ENCODE measurements around the gene AFAP1. TPM values are rescaled to one million over a fixed set of nuclear protein-coding genes. Genes with fewer than 3 reads are reported as not detected.

The AFAP1 gene
- total RNA-seq, 1 donor from 2014 or later = 6.7 TPM

GRCh38 chr4:7717161-7717560 is 222.5 kb downstream of the AFAP1 start:
- no peak overlapping the region for H3K4me3 Mint-ChIP-seq
- TF ChIP-seq EZH2 (IDR thresholded peaks at IDR 0.05) = no peak
- no peak for TF ChIP-seq CTCF (IDR thresholded peaks at IDR 0.05)
- no peak for TF ChIP-seq EZH2phosphoT487 (IDR thresholded peaks at IDR 0.05)
- no peak overlapping the region for H3K4me2 ChIP-seq
- no peak overlapping the region for H3K4me3 ChIP-seq
- H3K36me3 Mint-ChIP-seq = peaks cover 4% of the 10 kb centered on the region
- peaks cover 4% of the 10 kb centered on the region for H3K9me3 Mint-ChIP-seq
- no peaks in the 10 kb centered on the region for H4K20me1 ChIP-seq (ENCODE audit: low read depth)
- peaks cover 10% of the 10 kb centered on the region for H3K27me3 Mint-ChIP-seq (ENCODE audit: insufficient read depth, low read depth)
- H3K9ac ChIP-seq = no peak overlapping the region
- H3K27ac Mint-ChIP-seq = no peak overlapping the region
- no peaks in the 10 kb centered on the region for H3K79me2 ChIP-seq (ENCODE audit: low read depth)
- peaks cover 10% of the 10 kb centered on the region for H3K4me1 ChIP-seq
- no peaks in the 10 kb centered on the region for H3F3A ChIP-seq (ENCODE audit: low read depth)
- no peak overlapping the region for H2AFZ ChIP-seq (replicated peaks)
- no peaks in the 10 kb centered on the region for H3K9me3 ChIP-seq (ENCODE audit: low read depth)
- H3K36me3 ChIP-seq = no peaks in the 10 kb centered on the region
- no peak for DNase-seq (ENCODE audit: low spot score)
- H3K4me1 Mint-ChIP-seq = peaks cover 24% of the 10 kb centered on the region
- H3K27me3 ChIP-seq = peaks cover 42% of the 10 kb centered on the region
- no peak overlapping the region for H3K27ac ChIP-seq

DNA sequence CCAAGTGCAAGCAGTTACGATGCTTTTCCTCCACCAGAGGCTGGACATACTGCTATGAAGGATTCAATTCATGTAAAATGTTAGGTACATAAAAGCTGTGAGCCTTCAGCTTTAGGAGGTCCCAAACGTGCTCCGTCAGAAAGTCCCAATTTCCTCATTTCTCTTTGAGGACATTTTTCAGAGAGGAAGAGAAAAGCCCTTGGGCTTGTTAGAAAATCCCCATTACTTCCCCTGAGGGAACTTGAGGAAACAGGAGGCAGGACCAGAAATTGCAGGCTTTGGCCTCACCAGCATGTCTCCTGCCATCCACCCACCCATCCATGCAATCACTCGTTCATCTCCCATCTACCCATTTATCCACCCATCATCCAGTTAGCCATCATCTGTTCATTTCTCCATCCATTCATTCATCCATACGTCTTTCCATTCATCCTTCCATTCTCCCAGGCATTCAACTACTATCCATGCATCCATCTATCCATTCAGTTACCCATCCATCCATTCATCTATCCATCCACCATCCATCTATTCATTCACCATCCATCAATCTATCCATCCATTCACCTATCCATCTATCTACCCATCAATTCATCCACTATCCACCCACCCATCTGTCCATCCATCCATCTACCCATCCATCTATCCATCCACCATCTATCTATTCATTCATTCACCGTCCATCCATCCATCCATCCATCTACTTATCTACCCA is 223.5 kb downstream of the AFAP1 start:
- Histone ChIP-seq H3F3A (ENCODE audit: low read depth) (no peaks in the 10 kb centered on the region), H3K4me1 (peaks cover 11% of the 10 kb centered on the region), H3K79me2 (ENCODE audit: low read depth) (no peaks in the 10 kb centered on the region), H3K9ac (no peak overlapping the region), H3K27me3 (peaks cover 40% of the 10 kb centered on the region), H3K36me3 (no peaks in the 10 kb centered on the region), H3K27ac (no peak overlapping the region), H4K20me1 (ENCODE audit: low read depth) (no peaks in the 10 kb centered on the region), H3K4me2 (no peak overlapping the region), H2AFZ (replicated peaks) (no peak overlapping the region), H3K4me3 (no peak overlapping the region), H3K9me3 (ENCODE audit: low read depth) (no peaks in the 10 kb centered on the region)
- Mint-ChIP-seq H3K9me3 (peaks cover 4% of the 10 kb centered on the region), H3K27me3 (ENCODE audit: insufficient read depth, low read depth) (peaks cover 12% of the 10 kb centered on the region), H3K27ac (no peak overlapping the region), H3K4me3 (no peak overlapping the region), H3K4me1 (peaks cover 27% of the 10 kb centered on the region), H3K36me3 (peaks cover 4% of the 10 kb centered on the region)
- DNase-seq (ENCODE audit: low spot score) = no peak
- TF ChIP-seq CTCF (IDR thresholded peaks at IDR 0.05) = no peak
- no peak for TF ChIP-seq EZH2 (IDR thresholded peaks at IDR 0.05)
- no peak for TF ChIP-seq EZH2phosphoT487 (IDR thresholded peaks at IDR 0.05)

DNA sequence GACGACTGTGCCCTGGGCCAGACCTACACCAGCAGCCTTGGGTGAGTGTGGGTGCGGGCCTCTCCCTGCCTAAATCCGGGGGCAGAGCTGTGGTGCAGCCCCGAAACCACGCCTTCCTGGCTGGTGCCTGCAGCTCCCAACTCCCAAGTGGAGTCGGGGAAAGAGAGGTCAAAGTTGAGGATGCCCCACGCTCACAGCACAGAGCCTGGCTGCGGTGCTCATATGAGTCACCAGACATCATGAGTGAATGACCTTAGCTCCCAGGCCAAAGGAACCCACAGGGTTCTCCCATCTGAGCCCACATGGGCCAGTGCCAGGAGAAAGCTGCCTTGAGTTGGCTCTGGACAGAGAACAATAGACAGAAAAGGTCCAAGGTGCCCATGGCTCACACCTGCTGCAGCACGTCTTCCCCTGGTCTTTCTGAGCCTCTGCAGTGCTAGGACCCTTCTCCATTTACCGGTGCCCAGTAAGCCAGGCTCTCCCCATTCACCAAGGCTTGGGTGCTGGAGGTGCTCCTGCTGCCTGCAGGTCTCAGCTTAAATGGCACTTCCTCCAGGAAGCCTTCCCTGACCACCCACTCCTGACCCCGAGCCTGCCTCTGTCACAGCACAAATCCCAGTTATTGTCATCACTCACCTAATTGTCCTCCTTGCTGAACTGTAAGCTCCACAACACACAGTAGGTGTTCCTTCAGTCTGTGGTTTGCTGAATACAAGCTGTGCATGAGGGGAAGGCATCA is 224.2 kb downstream of the AFAP1 start:
- no peaks in the 10 kb centered on the region for H3K79me2 ChIP-seq (ENCODE audit: low read depth)
- no peaks in the 10 kb centered on the region for H3F3A ChIP-seq (ENCODE audit: low read depth)
- no peak overlapping the region for H2AFZ ChIP-seq (replicated peaks)
- no peak overlapping the region for H3K9ac ChIP-seq
- no peak for TF ChIP-seq CTCF (IDR thresholded peaks at IDR 0.05)
- no peak for TF ChIP-seq EZH2 (IDR thresholded peaks at IDR 0.05)
- TF ChIP-seq EZH2phosphoT487 (IDR thresholded peaks at IDR 0.05) = no peak
- no peaks in the 10 kb centered on the region for H3K36me3 ChIP-seq
- peaks cover 12% of the 10 kb centered on the region for H3K27me3 Mint-ChIP-seq (ENCODE audit: insufficient read depth, low read depth)
- no peak overlapping the region for H3K27ac Mint-ChIP-seq
- peaks cover 18% of the 10 kb centered on the region for H3K4me1 ChIP-seq
- DNase-seq (ENCODE audit: low spot score) = no peak
- no peak overlapping the region for H3K4me3 Mint-ChIP-seq
- H3K4me3 ChIP-seq = no peak overlapping the region
- no peaks in the 10 kb centered on the region for H3K9me3 ChIP-seq (ENCODE audit: low read depth)
- H3K27me3 ChIP-seq = peaks cover 33% of the 10 kb centered on the region
- H3K27ac ChIP-seq = no peak overlapping the region
- H3K4me2 ChIP-seq = no peak overlapping the region
- H3K9me3 Mint-ChIP-seq = peaks cover 4% of the 10 kb centered on the region
- peaks cover 33% of the 10 kb centered on the region for H3K4me1 Mint-ChIP-seq
- peaks cover 4% of the 10 kb centered on the region for H3K36me3 Mint-ChIP-seq
- no peaks in the 10 kb centered on the region for H4K20me1 ChIP-seq (ENCODE audit: low read depth)

Measured in neural progenitor cell (in vitro differentiated cells).